Type B pancreatic cell (in vitro differentiated cells): ENCODE measurements around the gene ZRANB3. TPM values are rescaled to one million over a fixed set of nuclear protein-coding genes. Genes with fewer than 3 reads are reported as not detected.
"Not testable (repeated sequence)": the region's sequence is repeated elsewhere in the genome, so short reads cannot be mapped to it uniquely, and the experiment has no call there.

ENCODE experiments used
- DNase-seq: peaks from one replicate; pipeline ENCODE4 v3.0.0; 2021; ENCODE audit warnings: mixed read lengths; ENCODE audit not compliant: unreplicated experiment; ENCODE audit errors: extremely low spot score
- H3K27ac Mint-ChIP-seq: 2 replicates; pipeline ENCODE4 v1.8.0; 2021; ENCODE audit warnings: mild to moderate bottlenecking, mixed read lengths
- H3K27me3 Mint-ChIP-seq: 2 replicates; pipeline ENCODE4 v1.8.0; 2021; ENCODE audit warnings: mixed read lengths
- H3K36me3 Mint-ChIP-seq: 2 replicates; pipeline ENCODE4 v1.8.0; 2021; ENCODE audit warnings: mixed read lengths
- H3K4me1 Mint-ChIP-seq: one replicate; pipeline ENCODE4 v1.8.0; 2021; ENCODE audit warnings: mixed read lengths; ENCODE audit not compliant: unreplicated experiment
- H3K4me3 Mint-ChIP-seq: 2 replicates; pipeline ENCODE4 v1.8.0; 2021; ENCODE audit warnings: mild to moderate bottlenecking, mixed read lengths
- H3K9me3 Mint-ChIP-seq: 2 replicates; pipeline ENCODE4 v1.8.0; 2021; ENCODE audit warnings: mixed read lengths
- CTCF ChIP-seq: fragments of 200-600 bp; sonication (generic); conservative IDR thresholded peaks from 2 replicates; pipeline ENCODE4 v1.5.0; 2021; ENCODE audit warnings: antibody characterized with exemption, mild to moderate bottlenecking
- total RNA-seq: library from RNA; stranded (reverse); gene quantifications from 2 replicates; pipeline ENCODE4 v1.2.1, GENCODE V29; 2021; ENCODE audit warnings: low replicate concordance

ZRANB3 gene
- total RNA-seq, 1 donor from 2014 or later = 15.8 TPM

GRCh38 chr2:135304694-135305093 is 226.3 kb downstream of the ZRANB3 start:
- H3K9me3 Mint-ChIP-seq = no peaks in the 10 kb centered on the region
- H3K4me1 Mint-ChIP-seq = no peaks in the 10 kb centered on the region
- H3K27ac Mint-ChIP-seq = no peak overlapping the region
- no peak for TF ChIP-seq CTCF
- DNase-seq = no peak
- no peaks in the 10 kb centered on the region for H3K27me3 Mint-ChIP-seq
- H3K4me3 Mint-ChIP-seq = no peak overlapping the region
- H3K36me3 Mint-ChIP-seq = peaks cover 5% of the 10 kb centered on the region

- TF ChIP-seq CTCF = no peak
- peaks cover 12% of the 10 kb centered on the region for H3K36me3 Mint-ChIP-seq
- no peak overlapping the region for H3K27ac Mint-ChIP-seq
- H3K9me3 Mint-ChIP-seq = peaks cover 4% of the 10 kb centered on the region
- H3K27me3 Mint-ChIP-seq = no peaks in the 10 kb centered on the region
- no peaks in the 10 kb centered on the region for H3K4me1 Mint-ChIP-seq
- DNase-seq = no peak
- H3K4me3 Mint-ChIP-seq = no peak overlapping the region
These were observed 231.3 kb downstream of the ZRANB3 start for GRCh38 chr2:135299658-135300244.

DNA sequence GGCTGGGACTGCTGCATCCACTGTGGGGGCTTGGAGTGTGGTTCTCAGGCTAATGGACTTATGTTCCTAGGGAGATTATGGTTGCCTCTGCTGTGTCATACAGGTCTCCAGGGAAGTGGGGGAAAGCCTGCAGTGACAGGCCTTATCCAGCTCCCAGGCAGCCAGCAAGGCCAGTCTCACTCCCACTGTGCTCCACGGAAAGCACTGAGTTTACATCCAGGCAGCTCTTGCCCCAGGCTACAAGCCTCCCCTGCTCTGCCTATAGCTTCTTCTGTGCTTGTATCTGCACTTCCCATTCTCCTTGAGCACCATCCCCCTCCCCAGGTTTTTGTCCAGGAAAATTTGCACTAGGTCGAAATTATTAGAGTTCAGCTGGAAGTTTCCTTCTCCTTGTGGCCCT is 231.9 kb downstream of the ZRANB3 start:
- Mint-ChIP-seq H3K36me3 (peaks cover 12% of the 10 kb centered on the region), H3K9me3 (peaks cover 4% of the 10 kb centered on the region), H3K4me1 (no peaks in the 10 kb centered on the region), H3K4me3 (no peak overlapping the region), H3K27ac (no peak overlapping the region), H3K27me3 (no peaks in the 10 kb centered on the region)
- no peak for TF ChIP-seq CTCF
- no peak for DNase-seq

- H3K4me3 Mint-ChIP-seq, H3K4me1 Mint-ChIP-seq, H3K27me3 Mint-ChIP-seq, DNase-seq, H3K27ac Mint-ChIP-seq: not testable (repeated sequence)
- peaks cover 22% of the 10 kb centered on the region for H3K36me3 Mint-ChIP-seq
- H3K9me3 Mint-ChIP-seq = peaks cover 20% of the 10 kb centered on the region
These were observed 243.9 kb downstream of the ZRANB3 start for GRCh38 chr2:135287121-135287520.

GRCh38 chr2:135285391-135285790 is 245.6 kb downstream of the ZRANB3 start:
- Mint-ChIP-seq H3K4me1 (peaks cover 4% of the 10 kb centered on the region), H3K27me3 (no peaks in the 10 kb centered on the region), H3K27ac (no peak overlapping the region), H3K9me3 (peaks cover 16% of the 10 kb centered on the region), H3K4me3 (no peak overlapping the region), H3K36me3 (peaks cover 18% of the 10 kb centered on the region)
- no peak for TF ChIP-seq CTCF
- DNase-seq = no peak

DNA sequence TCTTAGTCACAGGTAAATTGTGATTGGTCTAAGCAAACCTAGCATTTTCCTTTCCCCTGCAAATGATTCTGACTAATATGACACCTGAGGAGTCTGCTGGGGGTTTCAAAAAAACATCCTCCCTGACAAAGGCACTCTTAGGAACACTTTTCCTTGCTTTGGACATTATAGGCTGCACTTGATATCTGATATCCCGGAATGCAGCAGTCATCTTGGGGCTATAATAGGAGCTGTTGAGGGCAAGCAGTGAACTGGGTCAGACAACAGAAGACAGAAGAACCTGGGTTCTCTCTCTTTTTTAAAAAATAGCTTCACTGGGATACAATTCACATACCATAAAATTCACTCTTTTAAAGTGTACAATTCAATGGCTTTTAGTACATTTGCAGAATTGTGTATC is 249.6 kb downstream of the ZRANB3 start:
- H3K36me3 Mint-ChIP-seq = peaks cover 4% of the 10 kb centered on the region
- H3K4me3 Mint-ChIP-seq = no peak overlapping the region
- no peaks in the 10 kb centered on the region for H3K9me3 Mint-ChIP-seq
- no peak for DNase-seq
- no peak overlapping the region for H3K27ac Mint-ChIP-seq
- no peak for TF ChIP-seq CTCF
- H3K4me1 Mint-ChIP-seq = peaks cover 4% of the 10 kb centered on the region
- no peaks in the 10 kb centered on the region for H3K27me3 Mint-ChIP-seq
